GM21381 (cell line): Measurements from ENCODE around the gene SPAG7.

Experiments used
- ATAC-seq: cut with Tn5 transposase; IDR thresholded peaks from one replicate; pipeline ENCODE4 v1.9.1; 2021; ENCODE audit warnings: mild to moderate bottlenecking, moderate library complexity; ENCODE audit not compliant: unreplicated experiment

Gene SPAG7

GRCh38 chr17:4967539-4968485 is at the start of gene SPAG7:
Gene SPAG7 (minus strand): TSS chr17:4967817. CDS start chr17:4967804, 13 bp downstream.
- peak; percentile 61 for ATAC-seq

DNA sequence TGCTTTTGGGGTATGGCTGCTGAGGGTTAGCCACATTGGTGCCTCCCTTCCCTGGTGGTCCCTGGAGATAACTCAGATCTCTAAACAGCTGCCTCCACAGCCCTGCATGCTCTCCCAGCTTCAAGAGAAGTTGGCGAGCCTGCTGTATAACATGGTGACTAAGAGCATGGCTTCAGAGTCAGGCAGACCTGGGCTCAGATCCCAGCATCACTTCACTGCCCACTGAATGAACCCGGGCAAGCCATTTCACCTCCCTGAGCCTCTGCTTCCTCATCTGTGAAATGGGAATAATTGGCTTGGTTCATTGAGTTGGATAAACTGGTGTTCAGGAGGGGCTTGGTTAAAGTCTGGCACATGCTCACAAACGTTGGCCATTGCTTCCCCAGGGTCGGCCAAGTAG is 46.7 kb upstream of the SPAG7 start:
- no peak for ATAC-seq

GRCh38 chr17:5011928-5012327 is 44.3 kb upstream of the SPAG7 start:
- peak; percentile 63 for ATAC-seq

DNA sequence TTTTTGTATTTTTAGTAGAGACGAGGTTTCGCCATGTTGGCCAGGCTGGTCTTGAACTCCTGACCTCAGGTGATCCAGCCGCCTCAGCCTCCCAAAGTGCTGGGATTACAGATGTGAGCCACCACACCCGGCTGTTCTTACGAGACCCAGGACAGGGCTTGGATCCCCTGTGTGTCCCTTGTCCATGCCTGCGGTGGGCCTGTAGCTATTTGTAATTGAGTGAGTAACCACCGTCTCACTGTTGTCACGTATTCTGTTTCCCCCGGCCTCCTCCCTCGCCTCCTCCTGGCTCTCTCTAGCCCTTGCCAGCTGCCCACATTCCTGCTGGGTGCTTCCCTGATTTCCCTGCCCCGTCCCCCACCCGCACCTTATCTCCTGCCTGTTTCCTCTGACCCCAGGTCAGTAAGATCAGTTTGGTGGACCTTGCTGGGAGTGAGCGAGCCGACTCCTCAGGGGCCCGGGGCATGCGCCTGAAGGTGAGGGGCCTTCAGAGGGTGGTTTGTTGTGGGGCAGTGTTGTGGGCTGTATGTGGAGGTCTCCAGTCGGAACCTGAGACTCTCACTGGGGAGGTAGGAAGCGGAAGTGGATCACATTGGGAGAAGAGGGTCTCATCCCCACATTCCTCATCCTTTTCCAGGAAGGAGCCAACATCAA is 35.7 kb upstream of the SPAG7 start:
- ATAC-seq: no peak

- ATAC-seq: no peak
Measured at GRCh38 chr17:5002121-5002788, 34.6 kb upstream of the SPAG7 start.

DNA sequence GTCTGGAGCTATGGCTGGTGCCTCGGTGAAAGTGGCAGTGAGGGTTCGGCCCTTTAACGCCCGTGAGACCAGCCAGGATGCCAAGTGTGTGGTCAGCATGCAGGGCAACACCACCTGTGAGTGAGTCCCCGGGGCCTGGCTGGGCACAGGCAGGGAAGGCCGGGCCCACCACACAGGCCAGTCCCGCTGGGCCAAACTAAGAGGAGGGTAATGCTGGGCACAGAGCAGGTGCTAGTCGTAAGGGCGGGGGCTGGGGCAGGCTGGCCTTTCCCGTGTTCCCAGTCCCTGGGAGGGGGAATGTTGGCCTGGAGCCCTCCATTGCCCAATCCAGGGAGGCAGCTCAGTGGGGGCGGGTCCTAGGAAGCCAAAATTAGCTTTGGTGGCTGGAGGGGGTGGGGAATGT is 32.6 kb upstream of the SPAG7 start:
- ATAC-seq: no peak

DNA sequence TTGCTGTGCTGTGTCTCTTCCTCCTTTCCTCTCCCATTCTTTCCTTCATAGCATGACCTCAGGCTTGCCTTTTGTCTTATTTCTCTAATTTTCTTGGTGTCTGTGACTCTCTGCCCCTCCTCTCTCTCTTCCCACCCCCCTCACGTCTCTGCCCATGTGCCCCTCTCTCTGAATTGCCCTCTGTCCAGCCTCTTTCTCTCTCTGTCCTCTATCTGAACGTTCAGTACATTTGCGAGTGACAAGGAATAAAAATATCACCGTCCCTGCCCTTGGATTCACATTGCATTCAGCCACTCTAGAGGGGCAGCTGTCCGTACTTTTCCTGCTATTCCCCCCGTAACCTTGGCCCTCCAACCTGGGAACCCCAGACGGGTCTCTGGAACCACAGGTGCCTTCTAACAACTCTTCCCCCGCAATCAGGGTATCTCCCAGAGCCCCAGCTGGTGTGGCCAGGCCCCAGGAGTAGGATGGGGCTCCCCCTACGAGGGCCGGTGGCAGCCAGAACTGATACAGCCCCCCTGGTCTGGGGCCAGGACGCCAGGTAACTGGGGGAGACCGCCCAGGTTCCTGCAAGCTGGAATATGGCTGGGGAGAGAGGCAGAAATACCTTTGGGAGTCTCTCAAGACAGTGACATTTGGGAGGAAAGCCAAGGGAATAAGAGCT is 31.9 kb upstream of the SPAG7 start:
- no peak for ATAC-seq

GRCh38 chr17:4998732-4999429 is 31.3 kb upstream of the SPAG7 start:
- no peak for ATAC-seq

DNA sequence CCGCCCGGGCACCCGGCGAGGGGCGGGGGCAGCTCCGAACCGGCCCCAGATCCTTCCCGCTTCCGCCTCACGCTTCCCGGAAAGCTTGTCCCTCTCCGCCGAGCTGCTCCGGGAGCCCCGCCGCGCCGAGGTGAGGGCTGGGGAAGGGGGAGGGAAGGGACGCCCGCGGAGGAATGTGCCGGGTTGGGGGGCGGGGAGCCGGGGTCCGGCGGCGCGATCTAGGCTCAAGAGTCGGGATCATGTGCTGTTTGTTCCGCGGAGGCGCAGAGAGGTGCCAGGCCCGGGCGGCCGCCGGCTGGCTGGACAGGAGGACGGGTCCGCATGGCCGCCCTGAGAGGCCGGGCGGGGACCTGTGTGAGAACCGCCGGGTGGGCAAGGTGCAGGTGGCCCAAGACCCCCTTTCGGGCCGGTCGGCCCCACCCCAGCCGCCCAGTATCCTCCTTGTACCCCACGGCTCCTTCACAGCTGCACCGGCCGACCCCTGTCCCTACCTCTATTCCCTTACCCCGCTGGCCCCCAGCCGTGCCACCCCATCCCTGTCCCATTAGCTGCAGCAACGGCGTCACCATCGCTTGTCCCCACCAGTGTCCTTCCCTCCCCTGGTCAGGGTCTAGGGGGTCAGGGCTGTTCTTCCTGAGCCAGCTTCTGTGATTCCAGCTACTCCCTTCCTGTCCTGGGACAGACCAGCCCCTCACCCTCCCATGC is 30.6 kb upstream of the SPAG7 start:
- ATAC-seq: peak; percentile 5

DNA sequence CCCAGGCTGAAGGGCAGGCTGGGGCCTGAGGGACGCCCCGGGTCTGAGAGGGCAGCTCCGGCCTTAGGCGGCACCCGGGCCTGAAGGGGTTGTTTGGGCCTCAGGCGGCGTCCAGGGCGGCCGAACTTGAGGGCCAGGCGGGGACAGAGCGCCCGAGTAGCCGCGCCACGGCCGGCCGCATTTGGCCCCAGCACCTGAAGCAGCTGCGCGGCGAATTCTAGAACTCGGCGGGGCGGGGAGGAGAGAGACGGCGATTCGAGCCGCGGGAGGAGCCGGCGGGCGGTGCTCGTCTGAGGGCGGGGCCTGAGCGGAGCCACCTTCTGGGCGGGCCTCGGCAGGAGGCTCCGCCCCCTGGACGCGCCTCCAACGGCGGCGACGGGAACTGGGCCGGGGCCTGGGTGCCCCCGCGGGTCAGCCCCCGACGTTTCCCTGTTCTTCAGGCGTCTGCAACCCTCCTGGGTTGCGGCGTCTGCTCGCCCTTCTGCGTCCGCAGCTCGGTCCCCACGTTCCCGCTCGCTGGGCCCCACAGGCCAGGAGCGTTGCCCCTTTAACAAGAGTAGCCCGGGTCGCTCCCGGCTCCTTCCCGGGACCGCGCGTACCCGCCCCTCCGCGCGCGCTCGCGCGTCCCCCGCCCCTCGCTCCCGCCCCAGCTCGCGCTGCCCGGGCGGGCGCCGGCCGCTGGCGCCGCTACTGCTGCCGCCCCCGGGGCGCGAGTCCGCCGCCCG is 29.8 kb upstream of the SPAG7 start, which contains the start of the genes INCA1 and KIF1C:
TSS of gene INCA1 (minus strand) at position 221 of the 725 bp plus-strand sequence. CDS start 3,085 bp downstream, outside the sequence.
TSS of gene KIF1C (plus strand) at position 649 of the 725 bp plus-strand sequence. CDS start 2,297 bp downstream, outside the sequence.
- peak; percentile 85 for ATAC-seq

- no peak for ATAC-seq
Measured at GRCh38 chr17:4994081-4994595, 26.5 kb upstream of the SPAG7 start.

DNA sequence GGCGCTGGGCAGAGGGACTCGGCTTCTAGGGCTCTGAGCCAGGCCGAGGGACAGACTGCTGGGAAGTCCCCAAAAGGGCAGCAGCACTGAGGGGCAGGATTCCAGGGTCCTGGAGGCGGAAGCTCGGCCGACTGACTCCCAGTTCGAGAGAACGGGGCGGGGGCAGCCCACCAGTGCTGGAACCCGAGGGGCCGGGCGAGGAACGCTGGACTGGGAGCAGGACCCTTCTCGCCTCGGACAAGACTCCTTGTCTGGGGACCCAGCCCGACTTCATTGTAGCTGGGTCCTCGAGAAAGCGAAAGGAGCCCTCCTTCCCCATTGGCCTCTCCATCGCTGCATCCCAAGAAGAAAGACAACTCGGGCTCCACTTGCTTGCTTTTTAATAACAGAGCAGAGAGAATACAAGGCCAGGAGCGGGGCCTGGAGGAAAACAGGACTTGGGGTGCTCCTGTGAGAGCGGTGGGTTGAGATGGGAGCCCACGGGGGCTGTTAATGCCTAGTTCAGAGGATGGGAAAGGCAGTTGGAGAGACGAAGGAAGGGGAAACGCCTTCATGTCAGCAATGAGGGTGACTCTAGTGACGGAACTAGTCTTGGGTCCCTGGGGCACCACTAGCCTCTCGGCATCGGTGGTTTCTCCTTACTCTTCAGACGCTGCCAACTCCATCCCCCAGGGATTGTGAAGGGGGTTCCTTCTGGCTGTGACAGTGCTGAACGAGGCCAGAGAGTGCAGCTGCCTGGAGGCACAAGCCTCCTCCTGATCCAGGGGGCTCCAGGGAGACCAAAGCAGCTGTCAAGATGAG is 20.4 kb upstream of the SPAG7 start:
- peak; percentile 17 for ATAC-seq

- ATAC-seq: peak; percentile 59
Measured at GRCh38 chr17:4986951-4987766, 19.5 kb upstream of the SPAG7 start, which contains the start of gene CAMTA2. Gene CAMTA2 (minus strand): TSS chr17:4987675. CDS start chr17:4986222, 1,453 bp downstream.

- no peak for ATAC-seq
Measured at GRCh38 chr17:4986403-4986802, 18.8 kb upstream of the SPAG7 start.

- ATAC-seq: no peak
Measured at GRCh38 chr17:4982305-4982704, 14.7 kb upstream of the SPAG7 start.

DNA sequence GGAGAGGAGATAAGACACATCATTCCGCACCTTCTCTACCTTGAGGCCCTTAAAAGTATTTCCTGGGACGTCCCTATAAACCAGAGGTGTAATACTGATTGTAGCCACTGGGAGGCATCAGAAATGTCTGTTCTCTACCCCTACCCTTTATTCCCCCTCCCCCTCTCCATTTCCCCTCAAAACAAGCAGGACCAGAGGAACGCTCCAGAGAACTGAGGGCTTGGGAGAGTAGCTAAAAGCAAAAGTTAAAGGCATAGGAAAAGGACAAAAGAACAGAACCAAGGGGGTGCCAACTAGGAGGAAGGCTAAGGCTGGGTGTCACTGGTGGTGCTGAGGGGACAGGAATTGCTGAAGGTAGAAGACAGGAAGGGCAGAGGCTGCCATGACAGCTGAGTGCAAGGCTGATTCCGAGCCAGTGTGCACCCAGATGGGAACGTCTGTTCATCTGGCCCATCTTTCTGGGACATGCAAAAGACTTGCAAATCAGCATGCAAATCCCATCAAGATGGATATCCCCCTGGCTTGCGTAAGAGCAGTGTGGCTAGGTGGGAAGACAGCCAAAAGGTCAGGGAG is 13.1 kb upstream of the SPAG7 start:
- ATAC-seq: no peak
